ENCODE results near the gene SECTM1.
A peak's percentile ranks its signal among the peaks of the same experiment; 100 is the strongest.

The SECTM1 gene

GRCh38 chr17:82318772-82319606 is 14.6 kb downstream of the SECTM1 start:
- Histone ChIP-seq H3K23ac (ENCODE audit: low read depth, low read length, poor library complexity) (peak overlapping the region; percentile 80), H3K14ac (ENCODE audit: low read length) (peak overlapping the region; percentile 98), H2BK12ac (ENCODE audit: low read length) (peak overlapping the region; percentile 94), H3K18ac (ENCODE audit: low read length) (peak overlapping the region; percentile 57), H2AFZ (ENCODE audit: low read length) (no peak overlapping the region), H4K91ac (ENCODE audit: low read depth, low read length, poor library complexity) (peak overlapping the region; percentile 53), H3K27ac (replicated peaks; ENCODE audit: low read length) (peak overlapping the region; percentile 35), H2AK5ac (ENCODE audit: low read depth, low read length) (peak overlapping the region; percentile 39), H3K36me3 (replicated peaks in 1 of 2; ENCODE audit: control insufficient read depth in 2 of 2, insufficient read depth in 2 of 2, low read length in 2 of 2) (no peaks in the 10 kb centered on the region), H3K27me3 (ENCODE audit: control insufficient read depth in 3 of 3, insufficient read depth in 3 of 3, low read depth in 1 of 3, low read length in 3 of 3) (peaks cover 0 to 39% (median 5%) of the 10 kb centered on the region in 3 experiments), H3K9ac (ENCODE audit: low read depth, low read length, poor library complexity) (peak overlapping the region; percentile 53), H3K4me3 (ENCODE audit: low read length in 2 of 2) (peak overlapping the region in 1 of 2 donors; percentile 33), H3K4me1 (ENCODE audit: control insufficient read depth in 2 of 2, insufficient read depth in 1 of 2, low read depth in 1 of 2, low read length in 2 of 2) (peaks cover 12 to 21% of the 10 kb centered on the region in 2 donors), H3K79me1 (ENCODE audit: low read depth, low read length) (peaks cover 3% of the 10 kb centered on the region), H4K8ac (ENCODE audit: low read depth, low read length) (peak overlapping the region; percentile 65), H3K4ac (ENCODE audit: low read length) (no peak overlapping the region), H2BK5ac (ENCODE audit: low read length) (no peak overlapping the region), H2BK15ac (ENCODE audit: low read length) (peak overlapping the region; percentile 71), H3K4me2 (ENCODE audit: insufficient read depth, low read length, poor library complexity, severe bottlenecking) (peak overlapping the region; percentile 25), H2BK120ac (ENCODE audit: low read depth, low read length) (no peak overlapping the region), H3K9me3 (replicated peaks in 1 of 2; ENCODE audit: control insufficient read depth in 2 of 2, insufficient read depth in 1 of 2, low read depth in 1 of 2, low read length in 2 of 2) (peaks cover 7 to 10% of the 10 kb centered on the region in 2 donors)
- whole genome bisulfite sequencing, 2 donors (ENCODE audit: extremely low coverage in 2 of 2, insufficient read length in 2 of 2, insufficient replicate concordance in 1 of 2), result no CpG with 5 or more reads among the region's 76 CpGs
- no peak for DNase-seq (ENCODE audit: low spot score)

GRCh38 chr17:82318169-82318498 is 15.4 kb downstream of the SECTM1 start:
- H2AK5ac ChIP-seq (ENCODE audit: low read depth, low read length), result peak overlapping the region; percentile 81
- peaks cover 11 to 21% of the 10 kb centered on the region in 2 donors for H3K4me1 ChIP-seq (ENCODE audit: control insufficient read depth in 2 of 2, insufficient read depth in 1 of 2, low read depth in 1 of 2, low read length in 2 of 2)
- no peak overlapping the region for H3K23ac ChIP-seq (ENCODE audit: low read depth, low read length, poor library complexity)
- H3K9ac ChIP-seq (ENCODE audit: low read depth, low read length, poor library complexity), result no peak overlapping the region
- H3K27ac ChIP-seq (replicated peaks; ENCODE audit: low read length), result no peak overlapping the region
- H4K91ac ChIP-seq (ENCODE audit: low read depth, low read length, poor library complexity), result no peak overlapping the region
- H3K79me1 ChIP-seq (ENCODE audit: low read depth, low read length), result peaks cover 3% of the 10 kb centered on the region
- H2BK120ac ChIP-seq (ENCODE audit: low read depth, low read length), result peak overlapping the region; percentile 28
- no peak overlapping the region for H4K8ac ChIP-seq (ENCODE audit: low read depth, low read length)
- H3K27me3 ChIP-seq (ENCODE audit: control insufficient read depth in 3 of 3, insufficient read depth in 3 of 3, low read depth in 1 of 3, low read length in 3 of 3), result peaks cover 0 to 40% (median 5%) of the 10 kb centered on the region in 3 experiments
- peak overlapping the region; percentile 48 for H3K18ac ChIP-seq (ENCODE audit: low read length)
- H3K14ac ChIP-seq (ENCODE audit: low read length), result no peak overlapping the region
- H3K9me3 ChIP-seq (replicated peaks in 1 of 2; ENCODE audit: control insufficient read depth in 2 of 2, insufficient read depth in 1 of 2, low read depth in 1 of 2, low read length in 2 of 2), result peaks cover 7 to 10% of the 10 kb centered on the region in 2 donors
- no peak overlapping the region for H2AFZ ChIP-seq (ENCODE audit: low read length)
- no CpG with 5 or more reads among the region's 20 CpGs for WGBS, 2 donors (ENCODE audit: extremely low coverage in 2 of 2, insufficient read length in 2 of 2, insufficient replicate concordance in 1 of 2)
- peak overlapping the region; percentile 14 for H2BK12ac ChIP-seq (ENCODE audit: low read length)
- no peak overlapping the region for H3K4me2 ChIP-seq (ENCODE audit: insufficient read depth, low read length, poor library complexity, severe bottlenecking)
- no peaks in the 10 kb centered on the region for H3K36me3 ChIP-seq (replicated peaks in 1 of 2; ENCODE audit: control insufficient read depth in 2 of 2, insufficient read depth in 2 of 2, low read length in 2 of 2)
- H3K4ac ChIP-seq (ENCODE audit: low read length), result no peak overlapping the region
- peak overlapping the region in 1 of 2 donors; percentile 33 for H3K4me3 ChIP-seq (ENCODE audit: low read length in 2 of 2)
- peak overlapping the region; percentile 67 for H2BK15ac ChIP-seq (ENCODE audit: low read length)
- DNase-seq (ENCODE audit: low spot score), result no peak
- peak overlapping the region; percentile 90 for H2BK5ac ChIP-seq (ENCODE audit: low read length)

GRCh38 chr17:82317394-82318168 is 16.0 kb downstream of the SECTM1 start, which contains the start of gene CD7:
TSS of gene CD7 (minus strand) at chr17:82317608. CDS start at chr17:82317495, 113 bp downstream.
- peak within 1 kb of the TSS in 1 of 2 donors; percentile 33 for H3K4me3 ChIP-seq (ENCODE audit: low read length in 2 of 2)
- H3K9ac ChIP-seq (ENCODE audit: low read depth, low read length, poor library complexity), result peak within 1 kb of the TSS; percentile 70
- H2AFZ ChIP-seq (ENCODE audit: low read length), result peak within 1 kb of the TSS; percentile 59
- H3K4me2 ChIP-seq (ENCODE audit: insufficient read depth, low read length, poor library complexity, severe bottlenecking), result peak within 1 kb of the TSS; percentile 25
- H2BK15ac ChIP-seq (ENCODE audit: low read length), result peak within 1 kb of the TSS; percentile 81
- peaks cover 0 to 36% (median 5%) of the 10 kb centered on the region in 3 experiments for H3K27me3 ChIP-seq (ENCODE audit: control insufficient read depth in 3 of 3, insufficient read depth in 3 of 3, low read depth in 1 of 3, low read length in 3 of 3)
- H3K4ac ChIP-seq (ENCODE audit: low read length), result peak within 1 kb of the TSS; percentile 95
- H3K18ac ChIP-seq (ENCODE audit: low read length), result peak within 1 kb of the TSS; percentile 80
- peaks cover 3% of the 10 kb centered on the region for H3K79me1 ChIP-seq (ENCODE audit: low read depth, low read length)
- peak within 1 kb of the TSS; percentile 73 for H3K23ac ChIP-seq (ENCODE audit: low read depth, low read length, poor library complexity)
- H3K4me1 ChIP-seq (ENCODE audit: control insufficient read depth in 2 of 2, insufficient read depth in 1 of 2, low read depth in 1 of 2, low read length in 2 of 2), result peaks cover 11 to 21% of the 10 kb centered on the region in 2 donors
- H3K27ac ChIP-seq (replicated peaks; ENCODE audit: low read length), result peak within 1 kb of the TSS; percentile 10
- peaks cover 7 to 10% of the 10 kb centered on the region in 2 donors for H3K9me3 ChIP-seq (replicated peaks in 1 of 2; ENCODE audit: control insufficient read depth in 2 of 2, insufficient read depth in 1 of 2, low read depth in 1 of 2, low read length in 2 of 2)
- H4K8ac ChIP-seq (ENCODE audit: low read depth, low read length), result no peak within 1 kb of the TSS
- H2BK5ac ChIP-seq (ENCODE audit: low read length), result peak within 1 kb of the TSS; percentile 90
- peak within 1 kb of the TSS; percentile 72 for H2BK120ac ChIP-seq (ENCODE audit: low read depth, low read length)
- no peaks in the 10 kb centered on the region for H3K36me3 ChIP-seq (replicated peaks in 1 of 2; ENCODE audit: control insufficient read depth in 2 of 2, insufficient read depth in 2 of 2, low read length in 2 of 2)
- no peak within 1 kb of the TSS for H4K91ac ChIP-seq (ENCODE audit: low read depth, low read length, poor library complexity)
- peak within 1 kb of the TSS; percentile 22 for H2BK12ac ChIP-seq (ENCODE audit: low read length)
- no peak for DNase-seq (ENCODE audit: low spot score)
- peak within 1 kb of the TSS; percentile 96 for H2AK5ac ChIP-seq (ENCODE audit: low read depth, low read length)
- no CpG with 5 or more reads among the region's 26 CpGs for WGBS, 2 donors (ENCODE audit: extremely low coverage in 2 of 2, insufficient read length in 2 of 2, insufficient replicate concordance in 1 of 2)
- H3K14ac ChIP-seq (ENCODE audit: low read length), result peak within 1 kb of the TSS; percentile 21

Data from neuronal stem cell (in vitro differentiated cells).